ENCODE results near the gene OPTC. TPM values are rescaled to one million over a fixed set of nuclear protein-coding genes. Genes with fewer than 3 reads are reported as not detected.

OPTC gene
- total and polyA plus RNA-seq, 3 donors from 2014 or later, result 0.55 to 1.1 (median 0.87) TPM

GRCh38 chr1:203478986-203479385 lies 15.0 kb upstream of the OPTC start:
- Histone ChIP-seq H3K36me3 (ENCODE audit: low read depth, missing control alignments) (no peaks in the 10 kb centered on the region), H3K27ac (peak overlapping the region in 1 of 2 donors; percentile 86), H3K9me3 (no peaks in the 10 kb centered on the region), H3K27me3 (no peaks in the 10 kb centered on the region), H3K4me3 (no peak overlapping the region), H3K4me1 (peaks cover 10% of the 10 kb centered on the region)
- intact Hi-C loops (cut with DNase I; ENCODE audit: low total_unique reads), result no loop called here
- no peak for DNase-seq
- WGBS, 2 donors, result 89 to 93% methylated on average over 5 of the region's 5 CpGs
- TF ChIP-seq POLR2A (IDR thresholded peaks at IDR 0.05) (no peak), CTCF (IDR thresholded peaks at IDR 0.05) (no peak)

DNA sequence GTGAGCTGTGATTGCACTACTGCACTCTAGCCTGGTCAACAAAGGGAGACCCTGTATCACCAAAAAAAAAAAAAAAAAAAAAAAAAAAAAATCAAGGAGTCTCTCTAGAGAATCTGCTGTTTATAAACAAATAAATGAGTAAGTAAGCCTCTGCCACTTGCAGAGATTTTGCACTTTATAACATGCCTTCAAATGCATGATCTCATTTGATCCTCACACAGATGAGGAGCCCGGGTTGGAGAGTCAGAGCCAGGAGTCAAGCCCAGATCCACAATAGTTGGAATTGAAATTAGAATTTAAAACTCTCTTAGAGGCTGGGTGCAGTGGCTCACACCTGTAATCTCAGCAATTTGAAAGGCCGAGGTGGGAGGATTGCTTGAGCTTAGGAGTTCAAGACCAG lies 14.3 kb upstream of the OPTC start:
- Histone ChIP-seq H3K4me3 (no peak overlapping the region), H3K36me3 (ENCODE audit: low read depth, missing control alignments) (no peaks in the 10 kb centered on the region), H3K4me1 (peaks cover 7% of the 10 kb centered on the region), H3K27me3 (no peaks in the 10 kb centered on the region), H3K27ac (peak overlapping the region in 1 of 2 donors; percentile 86), H3K9me3 (no peaks in the 10 kb centered on the region)
- intact Hi-C loops (cut with DNase I; ENCODE audit: low total_unique reads), result loop anchor here (10.0 kb wide), 3 partner anchors 105 to 205 kb away; no protein-coding TSS in a partner anchor
- no peak for DNase-seq
- TF ChIP-seq POLR2A (IDR thresholded peaks at IDR 0.05) (no peak), CTCF (IDR thresholded peaks at IDR 0.05) (no peak)
- 83 to 90% methylated on average over 2 of the region's 2 CpGs for WGBS, 2 donors

GRCh38 chr1:203480084-203480483 lies 13.9 kb upstream of the OPTC start:
- Histone ChIP-seq H3K27me3 (no peaks in the 10 kb centered on the region), H3K27ac (peak overlapping the region; percentile 60 to 77), H3K4me1 (peaks cover 3% of the 10 kb centered on the region), H3K4me3 (no peak overlapping the region), H3K36me3 (ENCODE audit: low read depth, missing control alignments) (no peaks in the 10 kb centered on the region), H3K9me3 (no peaks in the 10 kb centered on the region)
- 46 to 70% methylated on average over 2 of the region's 2 CpGs for WGBS, 2 donors
- intact Hi-C loops (cut with DNase I; ENCODE audit: low total_unique reads), result loop anchor here (10.0 kb wide), 3 partner anchors 105 to 205 kb away; no protein-coding TSS in a partner anchor
- no peak for DNase-seq
- TF ChIP-seq CTCF (IDR thresholded peaks at IDR 0.05), result no peak
- no peak for TF ChIP-seq POLR2A (IDR thresholded peaks at IDR 0.05)

DNA sequence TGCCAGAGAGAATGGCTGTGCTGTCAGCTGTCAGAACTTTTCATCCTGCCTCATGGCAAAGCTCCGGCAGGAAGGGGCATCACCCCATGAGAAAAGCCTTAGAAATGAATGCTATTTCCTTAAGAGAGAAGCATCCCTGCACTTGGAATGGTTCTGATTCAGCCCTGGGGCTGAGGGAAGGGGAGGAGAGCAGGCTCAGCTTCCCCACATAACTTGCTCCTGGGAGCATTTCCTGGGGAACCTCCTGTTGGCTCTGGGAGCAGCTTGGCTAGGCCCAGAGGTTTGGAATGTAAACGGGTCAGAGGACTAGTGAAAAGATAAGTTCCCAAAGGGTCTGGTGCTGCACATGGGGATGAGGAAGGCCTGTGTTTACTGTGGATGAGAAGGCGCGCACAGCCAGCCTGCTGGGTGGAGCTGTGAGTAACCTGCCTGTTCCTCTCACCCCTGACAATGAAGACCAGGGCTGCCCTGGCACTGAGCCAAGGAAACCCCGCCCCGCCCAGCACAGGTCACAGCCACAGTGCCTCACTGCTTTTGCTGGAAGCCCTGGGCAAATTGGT lies 13.3 kb upstream of the OPTC start:
- peak overlapping the region; percentile 60 to 77 for H3K27ac ChIP-seq
- 29 to 56% methylated on average over 6 of the region's 6 CpGs for WGBS, 2 donors
- no peaks in the 10 kb centered on the region for H3K36me3 ChIP-seq (ENCODE audit: low read depth, missing control alignments)
- intact Hi-C loops (cut with DNase I; ENCODE audit: low total_unique reads), result loop anchor here (10.0 kb wide), 3 partner anchors 106 to 206 kb away; no protein-coding TSS in a partner anchor
- H3K4me3 ChIP-seq, result no peak overlapping the region
- no peaks in the 10 kb centered on the region for H3K27me3 ChIP-seq
- H3K4me1 ChIP-seq, result no peaks in the 10 kb centered on the region
- TF ChIP-seq CTCF (IDR thresholded peaks at IDR 0.05) (no peak), POLR2A (IDR thresholded peaks at IDR 0.05) (no peak)
- DNase-seq, result peak; percentile 60
- no peaks in the 10 kb centered on the region for H3K9me3 ChIP-seq

DNA sequence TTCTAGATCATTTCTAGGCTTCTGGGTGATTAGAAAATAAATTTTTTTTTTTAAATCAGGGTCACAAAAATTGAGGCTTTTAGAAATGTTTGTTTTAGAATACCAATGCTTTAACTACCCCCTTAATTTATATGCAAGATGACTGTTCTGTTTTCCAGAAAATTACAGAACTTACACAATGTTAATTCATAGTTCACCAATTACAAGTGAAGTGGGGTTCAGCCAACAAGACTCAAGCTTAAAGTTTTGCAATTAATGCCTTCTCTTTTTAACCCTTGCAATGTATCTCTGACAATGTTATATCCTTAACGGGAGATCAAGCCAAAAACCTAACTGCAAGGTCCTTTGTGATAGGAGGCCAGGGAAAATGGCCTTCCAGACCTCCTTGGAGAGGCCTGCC lies 12.8 kb upstream of the OPTC start:
- intact Hi-C loops (cut with DNase I; ENCODE audit: low total_unique reads), result loop anchor here (10.0 kb wide), 3 partner anchors 106 to 206 kb away; no protein-coding TSS in a partner anchor
- 58 to 70% methylated on average over 1 of the region's 1 CpG for WGBS, 2 donors
- no peak for DNase-seq
- no peaks in the 10 kb centered on the region for H3K27me3 ChIP-seq
- H3K4me1 ChIP-seq, result no peaks in the 10 kb centered on the region
- H3K9me3 ChIP-seq, result no peaks in the 10 kb centered on the region
- no peaks in the 10 kb centered on the region for H3K36me3 ChIP-seq (ENCODE audit: low read depth, missing control alignments)
- peak overlapping the region; percentile 60 to 77 for H3K27ac ChIP-seq
- no peak for TF ChIP-seq POLR2A (IDR thresholded peaks at IDR 0.05)
- TF ChIP-seq CTCF (IDR thresholded peaks at IDR 0.05), result no peak
- no peak overlapping the region for H3K4me3 ChIP-seq
